Measurements from ENCODE around the gene P2RX7. TPM values are rescaled to one million over a fixed set of nuclear protein-coding genes. Genes with fewer than 3 reads are reported as not detected.
"Not testable (repeated sequence)": the region's sequence is repeated elsewhere in the genome, so short reads cannot be mapped to it uniquely, and the experiment has no call there.

Gene P2RX7
- polyA plus RNA-seq, 1 of the 3 experiments (the other 2 are of a cell fraction) = 0.43 TPM

- TF ChIP-seq TCF12 (IDR thresholded peaks at IDR 0.05) = no peak
- POLR2A ChIA-PET = no interaction called here
- Histone ChIP-seq H3K9me2 (no peaks in the 10 kb centered on the region), H3K27ac (ENCODE audit: low read depth in 2 of 2, low read length in 1 of 2) (no peak overlapping the region), H3K9ac (no peak overlapping the region), H2AFZ (ENCODE audit: low read depth) (no peak overlapping the region), H3K27me3 (ENCODE audit: insufficient read depth) (no peaks in the 10 kb centered on the region), H3K4me2 (no peak overlapping the region), H3K36me3 (replicated peaks in 1 of 2; ENCODE audit: control insufficient read depth in 1 of 2, insufficient read depth in 2 of 2, low read length in 1 of 2) (no peaks in the 10 kb centered on the region), H3K9me3 (no peaks in the 10 kb centered on the region), H3K4me3 (ENCODE audit: low read depth in 2 of 2, low read length in 1 of 2) (no peak overlapping the region), H4K20me1 (ENCODE audit: insufficient read depth) (no peaks in the 10 kb centered on the region), H3K79me2 (ENCODE audit: insufficient read depth) (no peaks in the 10 kb centered on the region), H3F3A (replicated peaks; ENCODE audit: insufficient read depth) (no peaks in the 10 kb centered on the region), H3K4me1 (ENCODE audit: control insufficient read depth in 1 of 2, insufficient read depth in 2 of 2, low read depth in 1 of 2, low read length in 1 of 2) (no peaks in the 10 kb centered on the region)
- WGBS (ENCODE audit: low lambda C conversion rate) = 87% methylated on average over 6 of the region's 6 CpGs
- CTCF ChIA-PET = interaction anchor here (0.6 kb wide), 1 partner anchor 15 kb away, joined by 3 read pairs; no protein-coding TSS in a partner anchor
- DNase-seq = no peak
These were observed 64.2 kb downstream of the P2RX7 start for GRCh38 chr12:121196902-121197301.

GRCh38 chr12:121198949-121199348 lies 66.3 kb downstream of the P2RX7 start:
- Histone ChIP-seq H2AFZ (ENCODE audit: low read depth) (no peak overlapping the region), H3K9me2 (no peaks in the 10 kb centered on the region), H3F3A (replicated peaks; ENCODE audit: insufficient read depth) (no peaks in the 10 kb centered on the region), H3K4me3 (ENCODE audit: low read depth in 2 of 2, low read length in 1 of 2) (no peak overlapping the region), H3K9me3 (no peaks in the 10 kb centered on the region), H3K4me1 (ENCODE audit: control insufficient read depth in 1 of 2, insufficient read depth in 2 of 2, low read depth in 1 of 2, low read length in 1 of 2) (peaks cover 0 to 9% of the 10 kb centered on the region in 2 experiments; a peak in 2 of 4 replicates), H3K4me2 (no peak overlapping the region), H3K36me3 (replicated peaks in 1 of 2; ENCODE audit: control insufficient read depth in 1 of 2, insufficient read depth in 2 of 2, low read length in 1 of 2) (no peaks in the 10 kb centered on the region), H3K27me3 (ENCODE audit: insufficient read depth) (0 out of 2 replicates have a peak, but pooled peaks cover 6% of the 10 kb centered on the region), H3K9ac (no peak overlapping the region), H3K79me2 (ENCODE audit: insufficient read depth) (no peaks in the 10 kb centered on the region), H3K27ac (ENCODE audit: low read depth in 2 of 2, low read length in 1 of 2) (no peak overlapping the region), H4K20me1 (ENCODE audit: insufficient read depth) (no peaks in the 10 kb centered on the region)
- no peak for DNase-seq
- 57% methylated on average over 7 of the region's 7 CpGs for WGBS (ENCODE audit: low lambda C conversion rate)
- TF ChIP-seq YY1 (IDR thresholded peaks at IDR 0.05; ENCODE audit: low read depth) (no peak), GABPA (IDR thresholded peaks at IDR 0.05; ENCODE audit: low read depth) (no peak), IRF3 (IDR thresholded peaks at IDR 0.05; ENCODE audit: low read depth, low read length) (no peak), JUND (IDR thresholded peaks at IDR 0.05) (no peak), CHD2 (IDR thresholded peaks at IDR 0.05; ENCODE audit: low read length, partially characterized antibody) (no peak), POLR2AphosphoS5 (IDR thresholded peaks at IDR 0.05; ENCODE audit: low read depth, low read length) (no peak), FOSL2 (IDR thresholded peaks at IDR 0.05; ENCODE audit: borderline replicate concordance, low read depth) (no peak)
- ChIA-PET CTCF (interaction anchor here (1.7 kb wide), 1 partner anchor 31 kb away, joined by 3 read pairs; no protein-coding TSS in a partner anchor), POLR2A (no interaction called here)

GRCh38 chr12:121201140-121201539 lies 68.5 kb downstream of the P2RX7 start:
- H3K27ac ChIP-seq (ENCODE audit: low read depth in 2 of 2, low read length in 1 of 2); H3K9ac ChIP-seq; H3K4me3 ChIP-seq (ENCODE audit: low read depth in 2 of 2, low read length in 1 of 2); CTCF ChIA-PET; POLR2A ChIA-PET; H2AFZ ChIP-seq (ENCODE audit: low read depth); H3K79me2 ChIP-seq (ENCODE audit: insufficient read depth); DNase-seq; H3F3A ChIP-seq (replicated peaks; ENCODE audit: insufficient read depth); H3K9me3 ChIP-seq; H3K36me3 ChIP-seq (replicated peaks in 1 of 2; ENCODE audit: control insufficient read depth in 1 of 2, insufficient read depth in 2 of 2, low read length in 1 of 2); H3K4me1 ChIP-seq (ENCODE audit: control insufficient read depth in 1 of 2, insufficient read depth in 2 of 2, low read depth in 1 of 2, low read length in 1 of 2); H3K4me2 ChIP-seq; H4K20me1 ChIP-seq (ENCODE audit: insufficient read depth); H3K27me3 ChIP-seq (ENCODE audit: insufficient read depth); H3K9me2 ChIP-seq: not testable (repeated sequence)
- WGBS (ENCODE audit: low lambda C conversion rate) = 84% methylated on average over 6 of the region's 6 CpGs
